ENCODE measurements around the gene MYF5. TPM values are rescaled to one million over a fixed set of nuclear protein-coding genes. Genes with fewer than 3 reads are reported as not detected.

Gene MYF5
- total RNA-seq, 1 donor from 2014 or later, result not detected

DNA sequence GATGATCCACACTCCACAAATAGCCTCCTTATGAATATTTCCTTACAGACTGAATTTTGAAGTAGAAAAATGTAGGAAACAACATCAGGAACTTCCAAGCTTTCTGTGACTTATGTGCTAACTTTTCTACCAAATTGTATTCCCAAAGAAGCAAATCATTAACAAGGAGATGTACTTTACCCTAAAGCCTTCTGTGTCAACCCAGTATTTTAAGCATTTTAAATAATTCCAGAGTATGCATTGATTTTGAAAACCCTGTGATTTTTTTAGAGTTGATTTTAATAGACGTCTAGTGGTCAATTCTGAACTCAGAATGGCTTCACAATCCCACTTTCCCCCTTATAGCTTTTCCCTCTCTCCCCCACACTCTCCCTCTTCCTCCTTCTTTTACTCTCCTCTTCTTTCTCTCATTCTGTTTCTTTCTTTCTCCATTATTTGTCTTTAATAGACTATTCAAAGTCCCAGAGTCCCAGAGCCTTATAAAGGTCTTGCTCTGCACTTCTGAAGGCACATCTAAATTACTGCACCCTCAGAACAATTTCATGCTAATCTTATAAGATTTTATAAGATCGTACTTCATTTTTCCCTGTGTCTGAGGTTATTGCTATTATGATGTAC, 19.3 kb upstream of the MYF5 start:
- no peaks in the 10 kb centered on the region for H3K9me3 ChIP-seq
- no peaks in the 10 kb centered on the region for H3K36me3 ChIP-seq
- intact Hi-C loops (cut with DNase I), result no loop called here
- no peaks in the 10 kb centered on the region for H3K27me3 ChIP-seq
- no peak for TF ChIP-seq CTCF (IDR thresholded peaks at IDR 0.05)
- no peak overlapping the region for H3K27ac ChIP-seq
- H3K4me3 ChIP-seq, result no peak overlapping the region
- H3K4me1 ChIP-seq, result no peaks in the 10 kb centered on the region
- DNase-seq (ENCODE audit: low spot score in 2 of 2), result no peak

DNA sequence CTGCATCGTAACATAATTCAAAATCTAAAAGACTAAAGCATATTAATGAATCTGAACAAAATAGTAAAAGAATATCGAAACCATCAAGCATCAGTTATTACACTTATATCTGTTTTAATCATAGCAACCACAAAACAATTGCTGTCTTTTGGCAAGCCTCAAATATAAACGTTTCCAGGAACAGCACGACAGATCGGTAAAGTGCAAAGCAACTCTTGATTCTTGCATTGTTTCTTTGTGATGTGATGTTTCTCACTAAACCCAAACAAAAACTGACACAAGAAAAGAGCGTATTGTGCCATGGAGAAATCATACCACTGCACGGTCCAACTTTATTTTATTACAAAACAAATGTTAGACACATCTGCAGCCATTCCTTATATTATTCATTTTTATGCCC, 18.5 kb upstream of the MYF5 start:
- H3K36me3 ChIP-seq, result no peaks in the 10 kb centered on the region
- H3K4me1 ChIP-seq, result no peaks in the 10 kb centered on the region
- no peak overlapping the region for H3K27ac ChIP-seq
- no peak overlapping the region for H3K4me3 ChIP-seq
- intact Hi-C loops (cut with DNase I), result no loop called here
- H3K9me3 ChIP-seq, result no peaks in the 10 kb centered on the region
- H3K27me3 ChIP-seq, result no peaks in the 10 kb centered on the region
- DNase-seq (ENCODE audit: low spot score in 2 of 2), result no peak
- TF ChIP-seq CTCF (IDR thresholded peaks at IDR 0.05), result no peak

- H3K27ac ChIP-seq, result no peak overlapping the region
- H3K4me3 ChIP-seq, result no peak overlapping the region
- H3K36me3 ChIP-seq, result no peaks in the 10 kb centered on the region
- H3K4me1 ChIP-seq, result no peaks in the 10 kb centered on the region
- no peak for TF ChIP-seq CTCF (IDR thresholded peaks at IDR 0.05)
- no peak for DNase-seq (ENCODE audit: low spot score in 2 of 2)
- intact Hi-C loops (cut with DNase I), result no loop called here
- H3K9me3 ChIP-seq, result no peaks in the 10 kb centered on the region
- H3K27me3 ChIP-seq, result no peaks in the 10 kb centered on the region
Measured at GRCh38 chr12:80698847-80699542, 17.7 kb upstream of the MYF5 start.

GRCh38 chr12:80700327-80700726, 16.4 kb upstream of the MYF5 start:
- TF ChIP-seq CTCF (IDR thresholded peaks at IDR 0.05), result no peak
- Histone ChIP-seq H3K4me1 (no peaks in the 10 kb centered on the region), H3K27me3 (no peaks in the 10 kb centered on the region), H3K27ac (no peak overlapping the region), H3K36me3 (no peaks in the 10 kb centered on the region), H3K9me3 (no peaks in the 10 kb centered on the region), H3K4me3 (no peak overlapping the region)
- no peak for DNase-seq (ENCODE audit: low spot score in 2 of 2)
- intact Hi-C loops (cut with DNase I), result no loop called here

DNA sequence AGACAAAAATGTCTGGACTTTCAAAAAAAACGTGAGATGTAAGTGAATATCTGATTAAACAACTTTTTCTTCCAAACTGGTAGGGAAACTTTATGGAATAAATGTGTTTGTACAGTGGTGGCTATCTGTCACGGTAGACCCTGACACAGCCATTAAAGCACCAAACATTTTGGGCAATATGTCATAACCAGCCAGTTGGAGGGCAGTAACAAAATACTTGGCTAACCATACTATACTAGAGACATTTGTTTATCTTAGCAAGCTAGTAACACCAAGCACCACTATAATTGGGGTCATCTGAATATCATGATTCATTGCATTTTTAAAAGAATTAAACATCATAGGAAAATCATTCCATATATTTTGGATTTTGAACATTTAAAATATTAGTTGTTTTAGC, 15.3 kb upstream of the MYF5 start:
- intact Hi-C loops (cut with DNase I), result no loop called here
- no peak for TF ChIP-seq CTCF (IDR thresholded peaks at IDR 0.05)

More for the DNA sequence above, 15.3 kb upstream of the MYF5 start:
- no peak for DNase-seq (ENCODE audit: low spot score in 2 of 2)
- no peaks in the 10 kb centered on the region for H3K9me3 ChIP-seq
- no peak overlapping the region for H3K27ac ChIP-seq
- no peaks in the 10 kb centered on the region for H3K27me3 ChIP-seq
- no peak overlapping the region for H3K4me3 ChIP-seq
- H3K4me1 ChIP-seq, result no peaks in the 10 kb centered on the region
- H3K36me3 ChIP-seq, result no peaks in the 10 kb centered on the region

Data from ascending aorta (tissue), 2 donors.